ENCODE results near the gene ALG6.
"Not testable (repeated sequence)": the region's sequence is repeated elsewhere in the genome, so short reads cannot be mapped to it uniquely, and the experiment has no call there.

ALG6 gene

GRCh38 chr1:63328781-63329180, 38.6 kb upstream of the ALG6 start:
- no peak for DNase-seq

GRCh38 chr1:63329621-63330330, 37.7 kb upstream of the ALG6 start:
- no peak for DNase-seq

GRCh38 chr1:63330331-63330916, 37.0 kb upstream of the ALG6 start:
- DNase-seq, result no peak

GRCh38 chr1:63342402-63342801, 25.0 kb upstream of the ALG6 start:
- no peak for DNase-seq

GRCh38 chr1:63343922-63344321, 23.5 kb upstream of the ALG6 start:
- DNase-seq, result no peak

- no peak for DNase-seq
These were observed 17.1 kb upstream of the ALG6 start for GRCh38 chr1:63350320-63350719.

GRCh38 chr1:63352736-63353135, 14.7 kb upstream of the ALG6 start:
- DNase-seq, result no peak

- not testable (repeated sequence) for DNase-seq
These were observed 11.2 kb upstream of the ALG6 start for GRCh38 chr1:63356234-63356633.

GRCh38 chr1:63359561-63359960, 7.9 kb upstream of the ALG6 start:
- DNase-seq, result no peak

GRCh38 chr1:63362073-63362472, 5.4 kb upstream of the ALG6 start:
- DNase-seq, result no peak

GRCh38 chr1:63362578-63362977, 4.8 kb upstream of the ALG6 start:
- no peak for DNase-seq

- no peak for DNase-seq
These were observed 4.4 kb upstream of the ALG6 start for GRCh38 chr1:63363014-63363413.

- no peak for DNase-seq
These were observed 566 bp upstream of the ALG6 start for GRCh38 chr1:63366908-63367214.

- DNase-seq, result no peak
These were observed 704 bp downstream of the ALG6 start for GRCh38 chr1:63368131-63368530.

GRCh38 chr1:63379583-63379982, 12.2 kb downstream of the ALG6 start:
- no peak for DNase-seq

GRCh38 chr1:63381741-63382140, 14.3 kb downstream of the ALG6 start:
- DNase-seq, result no peak

- no peak for DNase-seq
These were observed 34.5 kb downstream of the ALG6 start for GRCh38 chr1:63401945-63402344.

- no peak for DNase-seq
These were observed 36.0 kb downstream of the ALG6 start for GRCh38 chr1:63403386-63403785.

- no peak for DNase-seq
These were observed 37.6 kb downstream of the ALG6 start for GRCh38 chr1:63405021-63405420.

GRCh38 chr1:63405987-63406386, 38.6 kb downstream of the ALG6 start:
- DNase-seq, result no peak

GRCh38 chr1:63407002-63407401, 39.6 kb downstream of the ALG6 start:
- DNase-seq, result no peak

- DNase-seq, result no peak
These were observed 40.9 kb downstream of the ALG6 start for GRCh38 chr1:63408331-63408730.

GRCh38 chr1:63411066-63411465, 43.6 kb downstream of the ALG6 start:
- no peak for DNase-seq

- DNase-seq, result no peak
These were observed 46.0 kb downstream of the ALG6 start for GRCh38 chr1:63413394-63413793.

GRCh38 chr1:63414691-63415365, 47.4 kb downstream of the ALG6 start:
- no peak for DNase-seq

Measured in effector CD4-positive, alpha-beta T cell (primary cell).